ENCODE measurements around the gene COLGALT1. TPM values are rescaled to one million over a fixed set of nuclear protein-coding genes. Genes with fewer than 3 reads are reported as not detected.

COLGALT1 gene
- total and polyA plus RNA-seq, 9 of the 15 experiments (the other 6 are each of a cell fraction or from before 2014, with no cell fraction given) = 4.9 to 119 (median 82.6) TPM

DNA sequence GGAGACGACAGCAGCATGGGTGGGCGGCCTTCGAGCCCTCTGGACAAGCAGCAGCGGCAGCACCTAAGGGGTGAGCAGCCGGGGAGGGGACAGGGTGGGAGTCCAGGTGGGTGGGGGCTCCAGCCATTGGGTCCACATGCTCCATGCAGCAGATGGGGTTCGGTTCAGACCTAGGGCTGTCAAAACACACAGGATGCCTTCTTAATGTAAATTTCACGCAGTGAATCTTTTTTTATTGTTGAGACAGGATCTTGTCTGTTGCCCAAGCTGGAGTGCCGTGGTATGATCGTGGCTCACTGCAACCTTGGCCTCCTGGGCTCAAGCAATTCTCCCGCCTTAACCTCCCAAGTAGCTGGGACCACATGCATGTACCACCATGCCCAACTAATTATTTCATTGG lies 28.1 kb upstream of the COLGALT1 start:
- H3K36me3 ChIP-seq (ENCODE audit: control insufficient read depth, insufficient read depth, low read length) = no peaks in the 10 kb centered on the region
- TF ChIP-seq, protein P1, sequence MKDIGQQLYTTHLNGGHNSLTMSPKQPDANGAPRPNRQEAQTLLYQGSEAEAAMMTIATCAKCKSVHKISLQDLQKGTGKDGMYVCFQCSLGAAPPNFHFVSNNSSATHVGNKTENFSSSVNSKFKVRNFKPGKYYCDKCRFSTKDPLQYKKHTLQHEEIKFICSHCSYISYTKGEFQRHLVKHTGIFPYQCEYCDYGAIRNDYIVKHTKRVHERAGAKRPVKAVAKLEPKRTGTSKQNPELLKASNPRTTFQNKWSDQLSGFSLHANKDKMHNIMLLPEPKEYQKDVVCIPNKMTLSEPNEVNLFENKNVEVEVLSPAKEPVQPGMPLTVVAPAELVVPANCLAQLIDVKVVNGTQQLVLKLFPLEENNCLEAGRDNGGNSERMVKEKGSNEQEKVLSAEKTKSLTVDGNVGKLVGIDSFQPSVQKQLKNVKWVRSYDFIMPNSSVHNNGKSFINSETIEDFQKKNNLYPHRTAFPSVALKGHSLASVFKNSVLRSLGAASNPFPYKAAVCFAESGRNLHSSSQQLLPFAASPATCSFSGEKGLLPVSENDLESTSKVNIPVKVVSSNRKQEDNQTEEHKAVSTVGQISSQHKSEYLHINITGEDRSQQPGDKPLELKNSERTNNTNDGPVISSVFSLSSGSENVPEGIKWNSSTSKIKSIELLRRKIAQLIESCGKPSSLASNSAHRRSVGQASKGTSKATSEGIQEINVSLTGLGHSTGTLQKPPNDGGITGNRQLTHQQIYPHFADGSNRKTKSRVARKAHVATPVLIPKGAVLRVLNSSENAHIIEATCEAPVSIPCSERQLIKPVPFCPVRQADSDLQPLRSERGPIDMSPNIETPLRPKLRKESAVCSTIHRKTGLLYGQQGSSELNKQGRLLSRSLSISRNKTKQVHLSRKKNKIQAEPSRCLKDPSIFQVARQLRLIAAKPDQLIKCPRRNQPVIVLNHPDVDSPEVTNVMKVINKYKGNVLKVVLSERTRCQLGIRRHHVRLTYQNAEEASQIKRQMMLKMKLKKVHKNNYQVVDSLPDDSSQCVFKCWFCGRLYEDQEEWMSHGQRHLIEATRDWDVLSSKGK (CRISPR knock-in tag; IDR thresholded peaks at IDR 0.05) = no peak
- TF ChIP-seq COPS2 (conservative IDR thresholded peaks at IDR 0.05) (no peak), MED1 (CRISPR knock-in tag; IDR thresholded peaks at IDR 0.05; ENCODE audit: borderline replicate concordance) (no peak)
- H3K27ac ChIP-seq (ENCODE audit: extremely low read depth, low read depth, low read length) = no peak overlapping the region
- no peak overlapping the region for H3K4me3 ChIP-seq
- H3K9ac ChIP-seq (ENCODE audit: insufficient read depth in 1 of 2, low read depth in 2 of 2, low read length in 2 of 2) = no peak overlapping the region; a peak in 1 of 4 replicates
- ATAC-seq (no peak), DNase-seq (ENCODE audit: extremely low read depth in 1 of 4, low spot score in 3 of 4) (no peak), FAIRE-seq (no peak)
- POLR2A ChIA-PET = no interaction called here
- in situ Hi-C loops (cut with MboI) = no loop called here
- BruUV-seq (replicated peaks) = no TSS peak
- CTCF ChIA-PET (ENCODE audit: low intra/inter-chr PET ratio) = no interaction called here
- no peak overlapping the region for H2AFZ ChIP-seq (ENCODE audit: low read depth, low read length)
- peaks cover 3 to 29% of the 10 kb centered on the region in 2 experiments; a peak in 3 of 5 replicates for H3K4me1 ChIP-seq (replicated peaks in 1 of 2; ENCODE audit: control insufficient read depth in 2 of 2, insufficient read depth in 2 of 2, low read length in 2 of 2)
- 30% methylated on average over 4 of the region's 10 CpGs for WGBS (ENCODE audit: insufficient coverage, low coverage, missing lambda C conversion rate)
- no peak overlapping the region for H3K4me2 ChIP-seq (ENCODE audit: insufficient read depth, low read length)
- no peaks in the 10 kb centered on the region for H4K20me1 ChIP-seq (replicated peaks; ENCODE audit: control insufficient read depth, insufficient read depth, low read length)
- intact Hi-C loops (cut with micrococcal nuclease) = no loop called here
- 0 out of 5 replicates have a peak, but pooled peaks cover 0 to 6% of the 10 kb centered on the region in 2 experiments for H3K27me3 ChIP-seq (ENCODE audit: control insufficient read depth in 2 of 2, insufficient read depth in 2 of 2, low read length in 2 of 2)
- H3K79me2 ChIP-seq (ENCODE audit: control insufficient read depth, insufficient read depth, low read length) = no peaks in the 10 kb centered on the region
- H3K9me3 ChIP-seq (replicated peaks; ENCODE audit: control insufficient read depth, insufficient read depth, low read depth, low read length) = no peaks in the 10 kb centered on the region
- no peaks in the 10 kb centered on the region for H3K9me1 ChIP-seq (ENCODE audit: control insufficient read depth, insufficient read depth, low read length)

Data from K562 (cell line).